GM12801 (cell line): Measurements from ENCODE around the gene CAB39.

Experiments used
- CTCF ChIP-seq: IDR thresholded peaks from one replicate; pipeline ENCODE4 v1.5.1; 2011; ENCODE audit warnings: control low read depth; ENCODE audit not compliant: insufficient read length; ENCODE audit errors: extremely low read depth

The CAB39 gene

GRCh38 chr2:230814616-230815015, 102.0 kb downstream of the CAB39 start:
- TF ChIP-seq CTCF, result no peak

DNA sequence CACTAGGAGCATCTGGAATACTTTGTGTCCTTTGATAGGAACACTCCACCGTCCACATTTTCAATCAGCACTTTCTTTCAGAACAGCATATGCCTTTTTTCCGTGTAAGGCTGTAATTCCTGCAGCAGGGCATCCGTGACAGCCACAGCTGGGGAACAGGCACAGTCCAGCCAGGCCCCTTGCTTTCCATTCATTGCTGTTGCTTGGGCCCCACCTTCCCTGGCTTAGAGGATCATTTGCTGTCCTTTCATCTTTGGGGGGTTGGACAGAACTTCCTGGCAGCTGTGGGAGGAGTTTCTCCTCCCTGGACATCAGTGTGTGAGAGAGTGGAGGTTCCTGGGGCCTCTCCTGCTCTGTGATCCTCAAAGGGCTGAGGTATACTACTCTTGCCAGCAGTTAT, 102.4 kb downstream of the CAB39 start:
- TF ChIP-seq CTCF, result no peak

DNA sequence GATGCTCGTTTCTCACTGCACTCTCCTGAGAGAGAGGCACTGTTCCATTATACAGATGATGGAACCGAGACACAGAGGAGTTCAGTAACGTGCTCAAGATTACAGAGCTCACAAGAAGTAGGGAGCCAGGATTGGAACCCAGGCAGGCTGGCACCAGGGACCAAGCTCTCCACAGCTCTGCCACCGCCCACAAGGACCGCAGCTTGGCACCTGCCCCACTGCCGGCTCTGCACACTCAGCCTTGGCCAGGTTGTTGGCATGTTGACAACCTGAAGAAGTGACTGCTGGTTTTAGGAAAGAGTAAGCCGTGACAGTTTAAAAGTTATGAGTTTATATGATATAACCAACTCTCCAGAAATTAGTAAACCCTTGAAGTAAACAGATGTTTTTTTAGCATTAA, 104.1 kb downstream of the CAB39 start:
- no peak for TF ChIP-seq CTCF

DNA sequence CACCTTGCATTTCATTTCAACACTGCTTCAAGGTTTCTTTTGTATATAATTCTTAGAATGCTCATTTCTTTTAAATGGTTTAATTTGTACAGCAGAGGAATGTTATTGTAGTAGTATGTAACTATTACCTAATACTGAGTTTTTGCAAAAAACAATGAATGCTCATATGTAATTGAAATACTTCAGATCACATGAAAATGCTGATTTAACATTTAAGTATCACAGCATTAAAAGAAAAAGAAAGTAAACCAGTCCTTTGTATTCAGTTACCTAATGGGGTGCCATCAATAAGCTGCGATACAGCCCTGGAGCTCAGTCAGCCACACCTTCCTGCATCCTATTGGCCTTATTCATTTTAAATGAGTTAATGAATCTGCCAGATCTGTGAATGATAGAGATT, 106.8 kb downstream of the CAB39 start:
- TF ChIP-seq CTCF, result no peak

- no peak for TF ChIP-seq CTCF
Observed at GRCh38 chr2:230821261-230821990, 108.8 kb downstream of the CAB39 start.

DNA sequence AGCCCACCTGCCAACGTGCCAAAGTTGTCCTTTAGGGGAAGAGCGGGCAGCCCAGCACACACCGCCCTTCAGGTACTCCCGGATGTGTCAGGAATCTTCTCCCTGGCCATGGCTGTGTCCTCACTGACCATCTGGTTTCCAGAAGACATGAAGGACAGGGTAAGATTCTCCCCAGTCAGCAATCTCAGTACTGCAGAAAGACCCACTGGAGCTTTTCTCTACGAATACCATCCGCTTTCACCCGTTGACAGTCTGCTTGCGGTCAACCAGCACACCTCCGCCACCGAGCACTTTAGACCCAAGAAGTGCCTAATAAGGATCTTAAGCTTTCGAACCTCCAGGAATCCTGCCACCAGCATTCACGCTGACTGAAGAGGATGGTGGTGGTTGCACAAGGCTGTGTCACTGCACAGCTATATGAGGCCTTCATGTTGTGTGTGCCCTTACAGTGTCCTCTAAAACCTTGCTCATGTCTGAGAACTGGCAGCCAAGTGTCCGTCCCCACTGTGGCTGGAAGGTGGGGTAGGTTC, 109.4 kb downstream of the CAB39 start:
- TF ChIP-seq CTCF, result no peak

- no peak for TF ChIP-seq CTCF
Observed at GRCh38 chr2:230823264-230823964, 110.8 kb downstream of the CAB39 start.
